HepG2 (cell line): ENCODE measurements around the gene PGM3. TPM values are rescaled to one million over a fixed set of nuclear protein-coding genes. Genes with fewer than 3 reads are reported as not detected.

Experiments
- ATAC-seq: fragments of 200-7000 bp; cut with Tn5 transposase; 3 replicates; pipeline ENCODE4 v1.9.1; 2020; ENCODE audit warnings: mild to moderate bottlenecking, moderate library complexity
- BruUV-seq: library from RNA; stranded (reverse); fragments of 400-500 nt; replicated peaks from 2 replicates; lab custom pipeline; 2021; lab: Mats Ljungman, UMichigan
- CTCF ChIA-PET: fragments of 300-600 bp; formaldehyde crosslinking; extraction: SDS; loops from one replicate; lab custom pipeline; 2021; ENCODE audit warnings: low total read pairs, inconsistent platforms, low intra/inter-chr PET ratio; lab: Yijun Ruan, JAX
- POLR2A ChIA-PET: fragments of 350-600 bp; sonication (Branson Sonifier 250); formaldehyde crosslinking; loops from one replicate; lab custom pipeline; 2020; ENCODE audit warnings: antibody characterized with exemption, inconsistent platforms; lab: Yijun Ruan, JAX
- DNase-seq: peaks from one replicate; pipeline ENCODE4 v3.0.0-alpha.2; 2015; ENCODE audit warnings: low spot score
- FAIRE-seq: peaks from 3 replicates; lab custom pipeline; 2011; peaks lifted over from hg19 to GRCh38; lab: Jason Lieb, UNC
- H2AFZ ChIP-seq: one replicate; pipeline ENCODE4 v1.6.1; 2011; ENCODE audit warnings: low read length, inconsistent platforms
- H3K27ac ChIP-seq: fragments of 300-600 bp; 3 replicates; pipeline ENCODE4 v1.8.0; 2011; ENCODE audit warnings: mixed run types, mild to moderate bottlenecking, mixed read lengths, low read length, inconsistent platforms; ENCODE audit not compliant: insufficient read depth; ENCODE audit errors: extremely low read length
- H3K27me3 ChIP-seq, 2 experiments: fragments of 200-600 bp in 1 of 2; 2 replicates in 1 of 2; 3 replicates in 1 of 2; pipeline versions ENCODE4 v1.6.0 to v1.8.0; 2011; ENCODE audit warnings: low read length in 2 of 2, mild to moderate bottlenecking in 2 of 2, moderate library complexity in 2 of 2, inconsistent platforms in 1 of 2; ENCODE audit not compliant: insufficient read depth in 2 of 2, control insufficient read depth in 1 of 2
- H3K36me3 ChIP-seq, 2 experiments: fragments of 200-600 bp in 1 of 2; replicated peaks in 1 of 2; 2 replicates in 1 of 2; 3 replicates in 1 of 2; pipeline versions ENCODE4 v1.5.1 to v1.8.0; 2011; ENCODE audit warnings: low read length in 2 of 2, inconsistent platforms in 1 of 2; ENCODE audit not compliant: insufficient read depth in 2 of 2, control insufficient read depth in 1 of 2
- H3K4me1 ChIP-seq: 2 replicates; pipeline ENCODE4 v1.5.1; 2012; ENCODE audit warnings: low read length, inconsistent platforms; ENCODE audit not compliant: insufficient read depth
- H3K4me2 ChIP-seq: 2 replicates; pipeline ENCODE4 v1.6.0; 2011; ENCODE audit warnings: low read depth, low read length, inconsistent platforms
- H3K4me3 ChIP-seq, 3 experiments: fragments of 200-600 bp in 1 of 3; sonication (generic), shearing (Covaris generic) in 1 of 3; replicated peaks in 1 of 3; 2 replicates each; pipeline ENCODE4 v1.5.1; 2011 to 2016; ENCODE audit warnings: low read length in 3 of 3, inconsistent platforms in 2 of 3, low read depth in 2 of 3, mild to moderate bottlenecking in 2 of 3, control low read depth in 1 of 3, mixed read lengths in 1 of 3; ENCODE audit not compliant: insufficient read depth in 1 of 3
- H3K79me2 ChIP-seq: one replicate; pipeline ENCODE4 v1.6.1; 2011; ENCODE audit warnings: low read length, inconsistent platforms; ENCODE audit not compliant: insufficient read depth
- H3K9ac ChIP-seq: 2 replicates; pipeline ENCODE4 v1.6.0; 2011; ENCODE audit warnings: mild to moderate bottlenecking, low read depth, low read length, inconsistent platforms; ENCODE audit not compliant: insufficient read depth
- H3K9me3 ChIP-seq: 2 replicates; pipeline ENCODE4 v1.5.1; 2012; ENCODE audit warnings: mild to moderate bottlenecking, low read length
- H4K20me1 ChIP-seq: 2 replicates; pipeline ENCODE4 v1.6.0; 2011; ENCODE audit warnings: inconsistent platforms, mild to moderate bottlenecking, low read length, moderate library complexity; ENCODE audit not compliant: insufficient read depth
- BCL6 ChIP-seq: IDR thresholded peaks from 2 replicates; pipeline ENCODE4 v1.6.1; 2016; ENCODE audit warnings: missing genetic modification reagents, missing compliant biosample characterization
- CBX1 ChIP-seq: IDR thresholded peaks from one replicate; pipeline ENCODE4 v1.6.1; 2016; ENCODE audit warnings: antibody characterized with exemption, low read depth
- CSRNP1 ChIP-seq: sonication (generic); formaldehyde crosslinking; IDR thresholded peaks from 2 replicates; pipeline ENCODE4 v1.8.1; 2023; ENCODE audit warnings: mild to moderate bottlenecking, missing genetic modification reagents
- ELK4 ChIP-seq: sonication (generic); formaldehyde crosslinking; IDR thresholded peaks from 2 replicates; pipeline ENCODE4 v1.9.0; 2021; ENCODE audit warnings: missing genetic modification reagents, borderline replicate concordance
- FUBP1 ChIP-seq: sonication (generic); formaldehyde crosslinking; IDR thresholded peaks from 2 replicates; pipeline ENCODE4 v1.5.1; 2020; ENCODE audit warnings: missing genetic modification reagents, mild to moderate bottlenecking, borderline replicate concordance
- IKZF1 ChIP-seq: fragments of 450-650 bp; IDR thresholded peaks from 2 replicates; pipeline ENCODE4 v1.7.1; 2016
- SAFB2 ChIP-seq: sonication (generic); formaldehyde crosslinking; IDR thresholded peaks from 2 replicates; pipeline ENCODE4 v1.5.1; 2020; ENCODE audit warnings: missing genetic modification reagents, low read depth, mild to moderate bottlenecking, borderline replicate concordance
- SKI ChIP-seq: fragments of 450-650 bp; IDR thresholded peaks from one replicate; pipeline ENCODE4 v1.6.1; 2018; ENCODE audit warnings: mild to moderate bottlenecking; ENCODE audit not compliant: partially characterized antibody
- U2AF2 ChIP-seq: fragments of 200-400 bp; formaldehyde crosslinking; IDR thresholded peaks from 2 replicates; pipeline ENCODE4 v1.6.1; 2017; ENCODE audit warnings: low read depth, mild to moderate bottlenecking, low read length
- ZFP91 ChIP-seq: sonication (generic); formaldehyde crosslinking; IDR thresholded peaks from 2 replicates; pipeline ENCODE4 v1.9.0; 2022; ENCODE audit warnings: missing genetic modification reagents, mild to moderate bottlenecking, borderline replicate concordance
- ZNF136 ChIP-seq: sonication (generic); formaldehyde crosslinking; IDR thresholded peaks from 2 replicates; pipeline ENCODE4 v1.8.1; 2022; ENCODE audit warnings: low read depth, mild to moderate bottlenecking, moderate library complexity, missing genetic modification reagents
- ZNF296 ChIP-seq: sonication (generic); formaldehyde crosslinking; conservative IDR thresholded peaks from 2 replicates; pipeline ENCODE4 v1.5.0; 2020; ENCODE audit warnings: mild to moderate bottlenecking, missing genetic modification reagents
- ZNF773 ChIP-seq: sonication (generic); formaldehyde crosslinking; IDR thresholded peaks from 2 replicates; pipeline ENCODE4 v1.4.0; 2020; ENCODE audit warnings: missing genetic modification reagents, borderline replicate concordance
- whole genome bisulfite sequencing: methylation state at CpG from one replicate; pipeline ENCODE4 v1.1.6; 2017; ENCODE audit warnings: low lambda C conversion rate; 5-methylcytosine and 5-hydroxymethylcytosine counted together
- in situ Hi-C: cut with HindIII; loops from 2 replicates; pipeline ENCODE4 v1.10.0; 2017; ENCODE audit warnings: low pct_unique_long_range_greater_than_20kb; ENCODE audit not compliant: extremely low pct_ligation_motif_present
- intact Hi-C: fragments of 100-400 bp; cut with micrococcal nuclease; formaldehyde crosslinking; loops from one replicate; pipeline ENCODE4 v1.10.0; 2022; ENCODE audit not compliant: unreplicated experiment
- polyA plus RNA-seq, 8 experiments: library from polyadenylated mRNA; depleted of rRNA in 3 of 8; stranded (reverse) in 7 of 8; unstranded in 1 of 8; fragments of >200 nt; fragmentation: Illumina TruSeq in 4 of 8; extraction: Trizol in 4 of 8; gene quantifications; 2 replicates each; pipeline versions ENCODE4 v1.2.1 to v1.2.3, GENCODE V29; 2011 to 2016; ENCODE audit warnings: low read depth in 4 of 8, missing spikeins in 1 of 8, mixed read lengths in 1 of 8; ENCODE audit not compliant: insufficient read depth in 1 of 8
- total RNA-seq, 5 experiments: library from RNA; depleted of rRNA; stranded (reverse); fragments of >200 nt; fragmentation: Illumina TruSeq; extraction: Trizol; gene quantifications; 2 replicates each; pipeline ENCODE4 v1.2.3, GENCODE V29; 2016; ENCODE audit warnings: low read depth in 1 of 5

Gene PGM3
- total and polyA plus RNA-seq, 2 of the 13 experiments (the other 11 are each of a cell fraction or from before 2014, with no cell fraction given) = 72.5 to 163 TPM

- TF ChIP-seq ZFP91 (no peak), FUBP1 (CRISPR knock-in tag) (no peak), ZNF136 (CRISPR knock-in tag) (no peak), ELK4 (CRISPR knock-in tag) (no peak)
Observed at GRCh38 chr6:83132121-83132520, 60.9 kb downstream of the PGM3 start (continued).

- DNase-seq (no peak), ATAC-seq (no peak), FAIRE-seq (no peak)
- intact Hi-C loops = no loop called here
- H3K79me2 ChIP-seq = no peaks in the 10 kb centered on the region
- peaks cover 6 to 25% of the 10 kb centered on the region in 2 experiments for H3K36me3 ChIP-seq
- H3K9me3 ChIP-seq = no peaks in the 10 kb centered on the region
- no peak overlapping the region for H2AFZ ChIP-seq
- H3K27ac ChIP-seq = no peak overlapping the region
- CTCF ChIA-PET = no interaction called here
- no peaks in the 10 kb centered on the region for H4K20me1 ChIP-seq
- BruUV-seq = no TSS peak
- in situ Hi-C loops = no loop called here
- no peaks in the 10 kb centered on the region for H3K27me3 ChIP-seq
- no peak overlapping the region for H3K4me2 ChIP-seq
- no peaks in the 10 kb centered on the region for H3K4me1 ChIP-seq
- POLR2A ChIA-PET = no interaction called here
- WGBS = 100% methylated on average over 2 of the region's 2 CpGs
- H3K4me3 ChIP-seq = no peak overlapping the region
- no peak overlapping the region for H3K9ac ChIP-seq
- TF ChIP-seq BCL6 (CRISPR knock-in tag) (no peak), SKI (no peak), U2AF2 (no peak), ZNF773 (CRISPR knock-in tag) (no peak), CSRNP1 (CRISPR knock-in tag) (no peak), ZNF296 (no peak), SAFB2 (CRISPR knock-in tag) (no peak), CBX1 (no peak), IKZF1 (no peak)
Observed at GRCh38 chr6:83127976-83128375, 65.1 kb downstream of the PGM3 start.
